HCT116 (cell line): ENCODE measurements around the gene SKAP1. TPM values are rescaled to one million over a fixed set of nuclear protein-coding genes. Genes with fewer than 3 reads are reported as not detected.

Experiments used
- ATAC-seq: fragments of 200-7000 bp; cut with Tn5 transposase; 2 replicates; pipeline ENCODE4 v1.9.1; 2020; ENCODE audit warnings: mild to moderate bottlenecking, moderate library complexity
- BruUV-seq: library from RNA; stranded (reverse); fragments of 400-500 nt; replicated peaks from 2 replicates; lab custom pipeline; 2021; lab: Mats Ljungman, UMichigan
- CTCF ChIA-PET: fragments of 300-600 bp; sonication (Branson Sonifier 250); formaldehyde crosslinking; loops from one replicate; lab custom pipeline; 2021; ENCODE audit warnings: antibody characterized with exemption; lab: Charles Lee
- POLR2A ChIA-PET: fragments of 300-600, 350-600 bp; sonication (Branson Sonifier 250); formaldehyde crosslinking; loops from one replicate; lab custom pipeline; 2021; ENCODE audit warnings: antibody characterized with exemption; lab: Charles Lee
- RAD21 ChIA-PET, 2 experiments: fragments of 300-600 bp; sonication (Branson Sonifier 250); formaldehyde crosslinking; loops; one replicate each; lab custom pipeline; 2023; ENCODE audit warnings: low total read pairs in 2 of 2; ENCODE audit not compliant: uncharacterized antibody in 2 of 2, unreplicated experiment in 2 of 2, low non-redundant PET in 1 of 2; lab: Charles Lee
- DNase-seq: peaks from one replicate; pipeline ENCODE4 v3.0.0-alpha.2; 2010; ENCODE audit warnings: low read depth, low spot score
- H2AFZ ChIP-seq: fragments of 200-600 bp; shearing (Covaris generic), sonication (generic); 2 replicates; pipeline ENCODE4 v1.6.1; 2017; ENCODE audit warnings: low read depth, mixed run types, mixed read lengths, antibody characterized with exemption, low read length; ENCODE audit not compliant: poor library complexity, severe bottlenecking
- H3K27ac ChIP-seq: 2 replicates; pipeline ENCODE4 v1.5.1; 2012; ENCODE audit warnings: low read depth, low read length
- H3K27me3 ChIP-seq: fragments of 200-600 bp; sonication (generic); 2 replicates; pipeline ENCODE4 v1.6.1; 2016; ENCODE audit warnings: mixed run types, low read length, mixed read lengths; ENCODE audit not compliant: insufficient read depth
- H3K36me3 ChIP-seq, 2 experiments: fragments of 200-500 bp in 1 of 2; fragments of 200-600 bp in 1 of 2; sonication (Bioruptor generic) in 1 of 2; sonication (generic) in 1 of 2; 2 replicates each; pipeline versions ENCODE4 v1.5.1 to v1.6.1; 2014 to 2016; ENCODE audit warnings: low read length in 2 of 2, inconsistent platforms in 1 of 2, mixed read lengths in 1 of 2, mixed run types in 1 of 2; ENCODE audit not compliant: insufficient read depth in 2 of 2, control insufficient read depth in 1 of 2
- H3K4me1 ChIP-seq, 2 experiments: fragments of 200-600 bp in 1 of 2; sonication (generic) in 1 of 2; 2 replicates each; pipeline versions ENCODE4 v1.5.1 to v1.6.1; 2012 to 2017; ENCODE audit warnings: low read length in 2 of 2, inconsistent platforms in 1 of 2, mild to moderate bottlenecking in 1 of 2, mixed read lengths in 1 of 2, mixed run types in 1 of 2, moderate library complexity in 1 of 2; ENCODE audit not compliant: insufficient read depth in 2 of 2, control insufficient read depth in 1 of 2
- H3K4me2 ChIP-seq: fragments of 200-600 bp; sonication (generic); 2 replicates; pipeline ENCODE4 v1.6.1; 2017; ENCODE audit warnings: mixed run types, low read length, mixed read lengths
- H3K4me3 ChIP-seq, 2 experiments: fragments of 200-600 bp in 1 of 2; sonication (generic) in 1 of 2; replicated peaks in 1 of 2; 2 replicates each; pipeline ENCODE4 v1.5.1; 2011 to 2016; ENCODE audit warnings: low read length in 2 of 2, control low read depth in 1 of 2, low read depth in 1 of 2, mild to moderate bottlenecking in 1 of 2, mixed read lengths in 1 of 2, mixed run types in 1 of 2
- H3K79me2 ChIP-seq: fragments of 200-600 bp; sonication (generic); 2 replicates; pipeline ENCODE4 v1.6.1; 2017; ENCODE audit warnings: mild to moderate bottlenecking, mixed run types, low read length, moderate library complexity, mixed read lengths; ENCODE audit not compliant: insufficient read depth
- H3K9ac ChIP-seq: fragments of 200-600 bp; sonication (generic); 2 replicates; pipeline ENCODE4 v1.6.1; 2016; ENCODE audit warnings: low read length, mixed read lengths
- H3K9me2 ChIP-seq: fragments of 200-600 bp; sonication (generic), shearing (Covaris generic); 2 replicates; pipeline ENCODE4 v1.6.1; 2017; ENCODE audit warnings: mixed run types, mild to moderate bottlenecking, moderate library complexity; ENCODE audit not compliant: insufficient read depth
- H3K9me3 ChIP-seq, 2 experiments: fragments of 200-500 bp in 1 of 2; fragments of 200-600 bp in 1 of 2; sonication (Bioruptor generic) in 1 of 2; sonication (generic) in 1 of 2; 2 replicates each; pipeline ENCODE4 v1.6.1; 2014 to 2017; ENCODE audit warnings: low read length in 2 of 2, mixed read lengths in 2 of 2, inconsistent platforms in 1 of 2, low read depth in 1 of 2, mild to moderate bottlenecking in 1 of 2, mixed run types in 1 of 2, moderate library complexity in 1 of 2; ENCODE audit not compliant: control insufficient read depth in 1 of 2, insufficient read depth in 1 of 2
- H4K20me1 ChIP-seq: fragments of 200-600 bp; sonication (generic), shearing (Covaris generic); 2 replicates; pipeline ENCODE4 v1.6.1; 2017; ENCODE audit warnings: mixed run types, mild to moderate bottlenecking, moderate library complexity; ENCODE audit not compliant: insufficient read depth
- CBX3 ChIP-seq: IDR thresholded peaks from 2 replicates; pipeline ENCODE4 v1.6.1; 2012; ENCODE audit warnings: low read depth
- ELF1 ChIP-seq: IDR thresholded peaks from 2 replicates; pipeline ENCODE4 v1.6.1; 2012; ENCODE audit warnings: low read depth, borderline replicate concordance
- EZH2phosphoT487 ChIP-seq: fragments of 200-600 bp; IDR thresholded peaks from 2 replicates; pipeline ENCODE4 v1.6.1; 2018; ENCODE audit warnings: antibody characterized with exemption, borderline replicate concordance
- FOSL1 ChIP-seq: IDR thresholded peaks from 2 replicates; pipeline ENCODE4 v1.6.1; 2012; ENCODE audit warnings: low read depth
- JUND ChIP-seq: IDR thresholded peaks from 2 replicates; pipeline ENCODE4 v1.6.1; 2012
- SIN3A ChIP-seq: IDR thresholded peaks from 2 replicates; pipeline ENCODE4 v1.6.1; 2012; ENCODE audit warnings: low read depth
- YY1 ChIP-seq: IDR thresholded peaks from 2 replicates; pipeline ENCODE4 v1.6.1; 2011; ENCODE audit warnings: low read length, low read depth, moderate library complexity, mild to moderate bottlenecking; ENCODE audit not compliant: insufficient replicate concordance; ENCODE audit errors: extremely low read depth
- ZFX ChIP-seq: fragments of 450-650 bp; IDR thresholded peaks from 2 replicates; pipeline ENCODE4 v1.6.1; 2017
- intact Hi-C: fragments of 100-400 bp; cut with micrococcal nuclease; formaldehyde crosslinking; loops from 2 replicates; pipeline ENCODE4 v1.10.0; 2022
- total RNA-seq: library from RNA; stranded (reverse); gene quantifications from one replicate; pipeline ENCODE4 v1.2.1, GENCODE V29; 2021; ENCODE audit not compliant: unreplicated experiment
- TF ChIP-seq, protein P1 (sequence below): IDR thresholded peaks from 2 replicates; pipeline ENCODE4 v1.6.1; 2012; ENCODE audit warnings: low read depth
- TF ChIP-seq, protein P2 (sequence below): IDR thresholded peaks from 2 replicates; pipeline ENCODE4 v1.6.1; 2011; ENCODE audit warnings: mild to moderate bottlenecking, low read length, moderate library complexity; ENCODE audit not compliant: insufficient replicate concordance; ENCODE audit errors: extremely low read depth

Gene SKAP1
- total RNA-seq, 1 experiment from 2014 or later: 12.4 TPM

DNA sequence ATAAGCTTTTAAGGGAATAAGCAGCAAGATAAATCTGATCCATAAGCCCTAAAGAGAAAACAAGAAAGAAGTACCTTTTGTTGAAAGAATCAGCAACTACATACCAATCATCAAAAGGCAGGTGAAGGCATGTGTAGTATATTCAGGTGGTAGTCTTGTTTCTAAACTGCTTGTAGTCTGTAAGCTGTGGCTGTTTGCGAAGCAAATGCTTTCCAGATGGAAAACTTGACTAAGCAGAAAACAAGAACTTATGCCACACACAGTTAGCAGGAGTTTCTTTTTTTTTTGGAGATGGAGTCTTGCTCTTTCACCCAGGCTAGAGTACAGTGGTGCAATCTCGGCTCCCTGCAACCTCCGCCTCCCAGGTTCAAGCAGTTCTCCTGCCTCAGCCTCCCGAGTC, 334.4 kb downstream of the SKAP1 start:
- DNase-seq (no peak), ATAC-seq (no peak)
- H3K9ac ChIP-seq: no peak overlapping the region
- ChIA-PET POLR2A (interaction anchor here (1.4 kb wide), 1 partner anchor 12 kb away, joined by 5 read pairs; the partner anchor contains the start of gene SNX11), RAD21 (no interaction called here)
- H3K4me2 ChIP-seq: no peak overlapping the region
- H3K36me3 ChIP-seq: peaks cover 13 to 17% of the 10 kb centered on the region in 2 experiments; a peak in 3 of 4 replicates
- no peak overlapping the region for H2AFZ ChIP-seq
- peaks cover 8 to 28% of the 10 kb centered on the region in 2 experiments for H3K4me1 ChIP-seq
- no peak overlapping the region for H3K27ac ChIP-seq
- H3K4me3 ChIP-seq: no peak overlapping the region
- no peaks in the 10 kb centered on the region for H3K9me3 ChIP-seq
- no peaks in the 10 kb centered on the region for H3K27me3 ChIP-seq
- TF ChIP-seq EZH2phosphoT487 (no peak), YY1 (no peak), JUND (no peak), FOSL1 (no peak), CBX3 (no peak), SIN3A (no peak), ELF1 (no peak), ZFX (no peak)
- TF ChIP-seq, protein P1, sequence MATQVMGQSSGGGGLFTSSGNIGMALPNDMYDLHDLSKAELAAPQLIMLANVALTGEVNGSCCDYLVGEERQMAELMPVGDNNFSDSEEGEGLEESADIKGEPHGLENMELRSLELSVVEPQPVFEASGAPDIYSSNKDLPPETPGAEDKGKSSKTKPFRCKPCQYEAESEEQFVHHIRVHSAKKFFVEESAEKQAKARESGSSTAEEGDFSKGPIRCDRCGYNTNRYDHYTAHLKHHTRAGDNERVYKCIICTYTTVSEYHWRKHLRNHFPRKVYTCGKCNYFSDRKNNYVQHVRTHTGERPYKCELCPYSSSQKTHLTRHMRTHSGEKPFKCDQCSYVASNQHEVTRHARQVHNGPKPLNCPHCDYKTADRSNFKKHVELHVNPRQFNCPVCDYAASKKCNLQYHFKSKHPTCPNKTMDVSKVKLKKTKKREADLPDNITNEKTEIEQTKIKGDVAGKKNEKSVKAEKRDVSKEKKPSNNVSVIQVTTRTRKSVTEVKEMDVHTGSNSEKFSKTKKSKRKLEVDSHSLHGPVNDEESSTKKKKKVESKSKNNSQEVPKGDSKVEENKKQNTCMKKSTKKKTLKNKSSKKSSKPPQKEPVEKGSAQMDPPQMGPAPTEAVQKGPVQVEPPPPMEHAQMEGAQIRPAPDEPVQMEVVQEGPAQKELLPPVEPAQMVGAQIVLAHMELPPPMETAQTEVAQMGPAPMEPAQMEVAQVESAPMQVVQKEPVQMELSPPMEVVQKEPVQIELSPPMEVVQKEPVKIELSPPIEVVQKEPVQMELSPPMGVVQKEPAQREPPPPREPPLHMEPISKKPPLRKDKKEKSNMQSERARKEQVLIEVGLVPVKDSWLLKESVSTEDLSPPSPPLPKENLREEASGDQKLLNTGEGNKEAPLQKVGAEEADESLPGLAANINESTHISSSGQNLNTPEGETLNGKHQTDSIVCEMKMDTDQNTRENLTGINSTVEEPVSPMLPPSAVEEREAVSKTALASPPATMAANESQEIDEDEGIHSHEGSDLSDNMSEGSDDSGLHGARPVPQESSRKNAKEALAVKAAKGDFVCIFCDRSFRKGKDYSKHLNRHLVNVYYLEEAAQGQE: no peak
- TF ChIP-seq, protein P2, sequence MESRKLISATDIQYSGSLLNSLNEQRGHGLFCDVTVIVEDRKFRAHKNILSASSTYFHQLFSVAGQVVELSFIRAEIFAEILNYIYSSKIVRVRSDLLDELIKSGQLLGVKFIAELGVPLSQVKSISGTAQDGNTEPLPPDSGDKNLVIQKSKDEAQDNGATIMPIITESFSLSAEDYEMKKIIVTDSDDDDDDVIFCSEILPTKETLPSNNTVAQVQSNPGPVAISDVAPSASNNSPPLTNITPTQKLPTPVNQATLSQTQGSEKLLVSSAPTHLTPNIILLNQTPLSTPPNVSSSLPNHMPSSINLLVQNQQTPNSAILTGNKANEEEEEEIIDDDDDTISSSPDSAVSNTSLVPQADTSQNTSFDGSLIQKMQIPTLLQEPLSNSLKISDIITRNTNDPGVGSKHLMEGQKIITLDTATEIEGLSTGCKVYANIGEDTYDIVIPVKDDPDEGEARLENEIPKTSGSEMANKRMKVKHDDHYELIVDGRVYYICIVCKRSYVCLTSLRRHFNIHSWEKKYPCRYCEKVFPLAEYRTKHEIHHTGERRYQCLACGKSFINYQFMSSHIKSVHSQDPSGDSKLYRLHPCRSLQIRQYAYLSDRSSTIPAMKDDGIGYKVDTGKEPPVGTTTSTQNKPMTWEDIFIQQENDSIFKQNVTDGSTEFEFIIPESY: no peak
- TF ChIP-seq, all 23 proteins: peak for 0
- no peaks in the 10 kb centered on the region for H3K9me2 ChIP-seq
- H4K20me1 ChIP-seq: peaks cover 10% of the 10 kb centered on the region; the same call in 1 of the 2 replicates
- BruUV-seq: no TSS peak
- CTCF ChIA-PET: interaction anchor here (1.8 to 2.9 kb wide), 3 partner anchors 16 to 70 kb away, joined by 3 to 18 read pairs (median 8); no protein-coding TSS in a partner anchor
- peaks cover 99% of the 10 kb centered on the region for H3K79me2 ChIP-seq
- intact Hi-C loops: no loop called here
